Activated T-cell treated with anti-CD3 and anti-CD28 coated beads, Interleukin-2, amount 50 U/mL, for 4 hours (primary cell): ENCODE results near the gene ZSWIM4. TPM values are rescaled to one million over a fixed set of nuclear protein-coding genes. Genes with fewer than 3 reads are reported as not detected.
A peak's percentile ranks its signal among the peaks of the same experiment; 100 is the strongest.
"Not testable (repeated sequence)": the region's sequence is repeated elsewhere in the genome, so short reads cannot be mapped to it uniquely, and the experiment has no call there.

Source experiments
- ATAC-seq, 2 donors: fragments of 200-7000 bp; cut with Tn5 transposase; one replicate each; pipeline ENCODE4 v1.10.0; 2021
- DNase-seq: peaks from one replicate; pipeline ENCODE4 v3.0.0-alpha.2; 2020
- H3K27me3 Mint-ChIP-seq: one replicate; pipeline ENCODE4 v1.8.0; 2021; ENCODE audit warnings: low read depth, mixed read lengths
- H3K36me3 Mint-ChIP-seq: one replicate; pipeline ENCODE4 v1.8.0; 2022; ENCODE audit warnings: mixed read lengths; ENCODE audit not compliant: insufficient read depth
- H3K4me1 Mint-ChIP-seq: one replicate; pipeline ENCODE4 v1.8.0; 2021; ENCODE audit warnings: low read depth, mixed read lengths
- H3K4me3 Mint-ChIP-seq: one replicate; pipeline ENCODE4 v1.8.0; 2021; ENCODE audit warnings: mild to moderate bottlenecking, moderate library complexity, mixed read lengths
- H3K9me3 Mint-ChIP-seq: one replicate; pipeline ENCODE4 v1.8.0; 2021; ENCODE audit warnings: mixed read lengths
- total RNA-seq, 3 donors: library from RNA; stranded (reverse); gene quantifications; one replicate each; pipeline ENCODE4 v1.2.1, GENCODE V29; 2021

Gene ZSWIM4
- total RNA-seq, 3 donors from 2014 or later = 3.2 to 5.0 (median 3.7) TPM

- Mint-ChIP-seq H3K4me3 (peak overlapping the region; percentile 13), H3K4me1 (peaks cover 37% of the 10 kb centered on the region), H3K9me3 (no peaks in the 10 kb centered on the region), H3K27me3 (no peaks in the 10 kb centered on the region), H3K36me3 (no peaks in the 10 kb centered on the region)
- ATAC-seq (no peak), DNase-seq (no peak)
Measured at GRCh38 chr19:13790354-13790753, 4.9 kb upstream of the ZSWIM4 start.

- not testable (repeated sequence) for ATAC-seq, DNase-seq, H3K9me3 Mint-ChIP-seq, H3K36me3 Mint-ChIP-seq, H3K27me3 Mint-ChIP-seq
- Mint-ChIP-seq H3K4me1 (peaks cover 39% of the 10 kb centered on the region), H3K4me3 (peak overlapping the region; percentile 96)
Measured at GRCh38 chr19:13793317-13793716, 1.9 kb upstream of the ZSWIM4 start.

- DNase-seq = no peak
- Mint-ChIP-seq H3K36me3 (no peaks in the 10 kb centered on the region), H3K4me3 (peak overlapping the region; percentile 96), H3K4me1 (peaks cover 31% of the 10 kb centered on the region), H3K9me3 (no peaks in the 10 kb centered on the region), H3K27me3 (no peaks in the 10 kb centered on the region)
- no peak for ATAC-seq
Measured at GRCh38 chr19:13794398-13794756, 866 bp upstream of the ZSWIM4 start.

- DNase-seq = no peak
- no peaks in the 10 kb centered on the region for H3K27me3 Mint-ChIP-seq
- H3K9me3 Mint-ChIP-seq = no peaks in the 10 kb centered on the region
- peaks cover 23% of the 10 kb centered on the region for H3K4me1 Mint-ChIP-seq
- H3K36me3 Mint-ChIP-seq = no peaks in the 10 kb centered on the region
- ATAC-seq = peak; percentile 15 to 25
- H3K4me3 Mint-ChIP-seq = peak overlapping the region; percentile 77
Measured at GRCh38 chr19:13795595-13796300, 505 bp downstream of the ZSWIM4 start.

GRCh38 chr19:13796301-13797057 lies 1.2 kb downstream of the ZSWIM4 start:
- no peak for ATAC-seq
- peak overlapping the region; percentile 77 for H3K4me3 Mint-ChIP-seq
- no peaks in the 10 kb centered on the region for H3K27me3 Mint-ChIP-seq
- no peak for DNase-seq
- no peaks in the 10 kb centered on the region for H3K36me3 Mint-ChIP-seq
- no peaks in the 10 kb centered on the region for H3K9me3 Mint-ChIP-seq
- H3K4me1 Mint-ChIP-seq = peaks cover 23% of the 10 kb centered on the region

- no peaks in the 10 kb centered on the region for H3K36me3 Mint-ChIP-seq
- H3K4me3 Mint-ChIP-seq = peak overlapping the region; percentile 77
- H3K27me3 Mint-ChIP-seq = no peaks in the 10 kb centered on the region
- ATAC-seq (no peak), DNase-seq (no peak)
- H3K9me3 Mint-ChIP-seq = no peaks in the 10 kb centered on the region
- peaks cover 23% of the 10 kb centered on the region for H3K4me1 Mint-ChIP-seq
Measured at GRCh38 chr19:13797058-13797440, 1.8 kb downstream of the ZSWIM4 start.

- DNase-seq (no peak), ATAC-seq (no peak)
- Mint-ChIP-seq H3K9me3 (no peaks in the 10 kb centered on the region), H3K27me3 (no peaks in the 10 kb centered on the region), H3K36me3 (no peaks in the 10 kb centered on the region), H3K4me1 (peaks cover 23% of the 10 kb centered on the region), H3K4me3 (no peak overlapping the region)
Measured at GRCh38 chr19:13797870-13798269, 2.6 kb downstream of the ZSWIM4 start.

- H3K9me3 Mint-ChIP-seq = no peaks in the 10 kb centered on the region
- no peaks in the 10 kb centered on the region for H3K27me3 Mint-ChIP-seq
- DNase-seq = no peak
- H3K4me3 Mint-ChIP-seq = no peak overlapping the region
- ATAC-seq = no peak
- H3K4me1 Mint-ChIP-seq = peaks cover 17% of the 10 kb centered on the region
- no peaks in the 10 kb centered on the region for H3K36me3 Mint-ChIP-seq
Measured at GRCh38 chr19:13799669-13800068, 4.4 kb downstream of the ZSWIM4 start.

- no peaks in the 10 kb centered on the region for H3K4me1 Mint-ChIP-seq
- H3K27me3 Mint-ChIP-seq = no peaks in the 10 kb centered on the region
- no peaks in the 10 kb centered on the region for H3K9me3 Mint-ChIP-seq
- DNase-seq (no peak), ATAC-seq (no peak)
- no peaks in the 10 kb centered on the region for H3K36me3 Mint-ChIP-seq
- H3K4me3 Mint-ChIP-seq = no peak overlapping the region
Measured at GRCh38 chr19:13803038-13803437, 7.8 kb downstream of the ZSWIM4 start.

- Mint-ChIP-seq H3K4me3 (no peak overlapping the region), H3K27me3 (no peaks in the 10 kb centered on the region), H3K9me3 (no peaks in the 10 kb centered on the region), H3K4me1 (no peaks in the 10 kb centered on the region), H3K36me3 (no peaks in the 10 kb centered on the region)
- DNase-seq (peak; percentile 28), ATAC-seq (no peak)
Measured at GRCh38 chr19:13804830-13805683, 9.8 kb downstream of the ZSWIM4 start.

GRCh38 chr19:13806728-13807127 lies 11.5 kb downstream of the ZSWIM4 start:
- Mint-ChIP-seq H3K27me3 (no peaks in the 10 kb centered on the region), H3K9me3 (no peaks in the 10 kb centered on the region), H3K4me1 (no peaks in the 10 kb centered on the region), H3K36me3 (no peaks in the 10 kb centered on the region), H3K4me3 (no peak overlapping the region)
- DNase-seq (no peak), ATAC-seq (no peak)

GRCh38 chr19:13807421-13808021 lies 12.3 kb downstream of the ZSWIM4 start:
- no peaks in the 10 kb centered on the region for H3K27me3 Mint-ChIP-seq
- no peak overlapping the region for H3K4me3 Mint-ChIP-seq
- H3K36me3 Mint-ChIP-seq = no peaks in the 10 kb centered on the region
- no peaks in the 10 kb centered on the region for H3K4me1 Mint-ChIP-seq
- no peaks in the 10 kb centered on the region for H3K9me3 Mint-ChIP-seq
- ATAC-seq (no peak), DNase-seq (no peak)

GRCh38 chr19:13808856-13809255 lies 13.6 kb downstream of the ZSWIM4 start:
- H3K9me3 Mint-ChIP-seq = no peaks in the 10 kb centered on the region
- peaks cover 3% of the 10 kb centered on the region for H3K36me3 Mint-ChIP-seq
- H3K27me3 Mint-ChIP-seq = no peaks in the 10 kb centered on the region
- DNase-seq (no peak), ATAC-seq (no peak)
- no peaks in the 10 kb centered on the region for H3K4me1 Mint-ChIP-seq
- no peak overlapping the region for H3K4me3 Mint-ChIP-seq

- ATAC-seq = no peak
- Mint-ChIP-seq H3K4me3 (no peak overlapping the region), H3K27me3 (no peaks in the 10 kb centered on the region), H3K4me1 (no peaks in the 10 kb centered on the region), H3K9me3 (no peaks in the 10 kb centered on the region), H3K36me3 (peaks cover 3% of the 10 kb centered on the region)
- no peak for DNase-seq
Measured at GRCh38 chr19:13812544-13812943, 17.3 kb downstream of the ZSWIM4 start.
